Hematopoietic multipotent progenitor cell treated with erythropoietin and hydrocortisone succinate and interleukin-3 and kit ligand, for 6 days (in vitro differentiated cells): ENCODE measurements around the gene CELA2B.
"Not testable (repeated sequence)": the region's sequence is repeated elsewhere in the genome, so short reads cannot be mapped to it uniquely, and the experiment has no call there.

ENCODE experiments used
- DNase-seq: peaks from one replicate; pipeline ENCODE4 v3.0.0-alpha.2; 2015

Gene CELA2B

DNA sequence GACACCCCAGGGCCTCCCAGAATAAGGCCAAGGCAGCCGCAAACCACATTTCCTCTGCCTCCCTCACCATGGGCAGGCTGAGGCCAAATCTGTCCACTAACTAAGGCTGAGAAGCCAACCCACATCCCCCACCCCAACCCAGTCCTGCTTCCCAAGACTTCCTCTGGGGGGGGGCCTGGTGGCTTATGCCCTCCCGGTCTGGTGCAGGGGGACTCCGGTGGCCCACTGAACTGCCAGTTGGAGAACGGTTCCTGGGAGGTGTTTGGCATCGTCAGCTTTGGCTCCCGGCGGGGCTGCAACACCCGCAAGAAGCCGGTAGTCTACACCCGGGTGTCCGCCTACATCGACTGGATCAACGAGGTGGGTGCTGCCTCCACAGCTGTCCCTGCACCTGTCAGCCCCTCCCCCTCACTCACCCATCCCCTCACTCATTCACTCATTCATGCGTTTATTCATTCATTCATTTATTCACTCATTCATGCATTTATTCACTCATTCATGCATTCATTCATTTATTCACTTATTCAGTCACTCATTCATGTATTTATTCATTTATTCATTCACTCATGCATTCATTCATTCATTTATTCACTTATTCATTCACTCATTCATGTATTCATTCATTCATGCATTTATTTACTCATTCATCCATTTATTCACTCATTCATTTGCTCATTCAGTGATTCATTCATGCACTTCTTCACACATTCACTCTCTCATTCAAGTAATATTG lies 30.3 kb upstream of the CELA2B start:
- DNase-seq: no peak

DNA sequence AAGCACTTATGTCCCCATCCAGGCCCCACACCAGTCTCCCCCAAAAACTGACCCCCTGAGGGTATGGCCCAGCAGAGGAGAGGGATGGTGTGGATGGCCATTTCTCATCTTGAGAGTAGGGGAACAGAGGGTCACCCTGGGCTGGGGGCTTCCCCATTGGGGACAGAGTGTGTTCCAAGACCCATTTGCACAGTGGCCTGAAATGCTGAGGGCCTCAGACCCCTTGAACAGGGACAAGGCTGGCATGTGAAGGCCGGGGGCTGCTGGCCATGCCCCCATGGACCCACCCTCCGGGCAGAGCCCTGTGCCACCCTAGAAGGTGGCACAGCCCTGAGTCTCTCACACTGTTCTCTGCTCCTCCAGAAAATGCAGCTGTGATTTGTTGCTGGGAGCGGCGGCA lies 29.7 kb upstream of the CELA2B start:
- no peak for DNase-seq

GRCh38 chr1:15448877-15449462 lies 26.9 kb upstream of the CELA2B start:
- no peak for DNase-seq

- DNase-seq: no peak
Measured at GRCh38 chr1:15449567-15449966, 26.3 kb upstream of the CELA2B start.

GRCh38 chr1:15451014-15451722 lies 24.7 kb upstream of the CELA2B start:
- DNase-seq: no peak

- DNase-seq: no peak
Measured at GRCh38 chr1:15452216-15452615, 23.7 kb upstream of the CELA2B start.

DNA sequence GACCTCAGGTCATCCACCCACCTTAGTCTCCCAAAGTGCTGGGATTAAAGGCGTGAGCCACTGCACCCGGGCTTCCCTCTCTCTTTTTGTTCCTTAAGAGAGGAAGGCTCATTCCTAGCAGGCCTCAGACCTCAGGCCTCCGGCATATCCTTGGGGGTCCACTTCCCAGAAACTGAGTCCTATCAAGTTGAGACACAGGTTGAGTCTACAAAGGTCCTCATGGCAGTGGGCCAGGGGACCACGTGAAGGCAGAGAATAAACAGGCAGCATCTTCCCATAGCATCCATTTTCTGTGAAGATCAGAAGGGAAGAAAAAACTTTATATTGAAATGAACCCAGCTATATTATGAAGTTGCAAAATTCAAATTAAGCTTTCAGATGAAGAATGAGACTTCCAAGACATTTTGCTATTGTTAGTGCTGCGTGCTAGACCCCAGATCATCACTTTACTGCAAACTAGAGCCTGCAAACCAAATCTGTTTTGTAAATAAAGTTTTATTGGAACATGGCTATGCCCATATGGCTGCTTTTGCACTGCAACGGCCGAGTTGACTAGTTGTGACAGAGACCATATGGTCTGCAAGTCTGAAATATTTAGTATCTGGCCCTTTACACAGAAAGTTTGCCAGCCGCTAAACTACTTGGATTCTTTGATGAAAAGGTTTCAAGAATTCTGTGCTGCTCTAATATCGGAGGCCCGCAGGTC lies 22.9 kb upstream of the CELA2B start:
- DNase-seq: no peak

DNA sequence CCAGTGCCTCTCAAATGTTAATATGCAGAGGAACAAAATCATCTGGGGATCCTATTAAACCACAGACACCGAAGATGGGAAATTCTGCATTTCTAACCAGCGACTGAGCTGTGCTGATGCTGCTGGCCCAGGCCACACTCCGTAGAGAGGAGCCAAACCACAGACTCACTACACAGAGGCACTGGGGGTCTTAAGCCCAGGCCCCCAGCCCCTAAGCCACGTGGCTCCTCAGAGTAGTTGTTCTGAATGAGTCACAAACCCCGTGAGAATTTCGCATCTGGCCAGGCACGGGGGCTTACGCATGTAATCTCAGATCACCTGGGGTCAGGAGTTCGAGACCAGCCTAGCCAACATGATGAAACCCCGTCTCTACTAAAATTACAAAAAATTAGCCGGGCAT lies 22.2 kb upstream of the CELA2B start:
- no peak for DNase-seq

GRCh38 chr1:15454256-15454655 lies 21.6 kb upstream of the CELA2B start:
- no peak for DNase-seq

- DNase-seq: no peak
Measured at GRCh38 chr1:15455522-15455921, 20.4 kb upstream of the CELA2B start.

- DNase-seq: no peak
Measured at GRCh38 chr1:15456313-15456954, 19.5 kb upstream of the CELA2B start, which contains the start of gene CELA2A. Gene CELA2A, plus strand, starts transcription at chr1:15456732. Its CDS starts 22 bp downstream, at chr1:15456754.

DNA sequence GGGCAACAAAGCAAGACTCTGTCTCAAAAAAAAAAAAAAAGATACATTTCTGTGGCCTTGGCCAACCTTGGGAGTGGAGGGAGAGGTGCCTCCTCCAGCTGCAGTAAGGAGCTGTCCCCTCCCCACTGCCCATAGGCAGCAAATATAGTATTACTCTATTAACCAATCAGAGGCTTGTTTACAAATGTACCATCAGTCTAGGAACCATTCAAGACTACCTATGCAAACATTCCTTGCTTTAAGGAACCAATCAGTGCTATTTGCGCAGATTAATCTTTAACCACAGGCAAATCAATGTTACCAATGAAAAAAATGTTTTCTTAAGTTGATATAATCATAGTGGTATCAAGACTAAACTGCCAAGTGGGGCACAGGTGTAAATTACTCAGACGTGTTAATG lies 18.3 kb upstream of the CELA2B start:
- no peak for DNase-seq

GRCh38 chr1:15458388-15458787 lies 17.5 kb upstream of the CELA2B start:
- not testable (repeated sequence) for DNase-seq

GRCh38 chr1:15459771-15460707 lies 15.9 kb upstream of the CELA2B start:
- no peak for DNase-seq

DNA sequence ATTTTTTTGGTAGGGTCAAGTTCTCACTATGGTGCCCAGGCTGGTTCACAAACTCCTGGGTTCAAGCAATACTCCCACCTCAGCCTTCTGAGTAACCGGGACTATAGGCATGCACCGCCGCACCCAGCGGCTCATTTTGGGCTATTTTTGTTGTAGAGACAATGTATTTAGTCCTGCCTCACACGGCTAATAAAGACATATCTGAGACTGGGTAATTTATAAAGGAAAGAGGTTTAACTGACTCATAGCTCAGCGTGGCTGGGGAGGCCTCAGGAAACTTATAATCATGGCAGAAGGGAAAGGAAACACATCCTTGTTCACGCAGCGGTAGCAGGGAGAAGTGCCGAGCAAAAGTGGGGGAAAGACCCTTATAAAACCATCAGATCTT lies 15.2 kb upstream of the CELA2B start:
- DNase-seq: no peak

DNA sequence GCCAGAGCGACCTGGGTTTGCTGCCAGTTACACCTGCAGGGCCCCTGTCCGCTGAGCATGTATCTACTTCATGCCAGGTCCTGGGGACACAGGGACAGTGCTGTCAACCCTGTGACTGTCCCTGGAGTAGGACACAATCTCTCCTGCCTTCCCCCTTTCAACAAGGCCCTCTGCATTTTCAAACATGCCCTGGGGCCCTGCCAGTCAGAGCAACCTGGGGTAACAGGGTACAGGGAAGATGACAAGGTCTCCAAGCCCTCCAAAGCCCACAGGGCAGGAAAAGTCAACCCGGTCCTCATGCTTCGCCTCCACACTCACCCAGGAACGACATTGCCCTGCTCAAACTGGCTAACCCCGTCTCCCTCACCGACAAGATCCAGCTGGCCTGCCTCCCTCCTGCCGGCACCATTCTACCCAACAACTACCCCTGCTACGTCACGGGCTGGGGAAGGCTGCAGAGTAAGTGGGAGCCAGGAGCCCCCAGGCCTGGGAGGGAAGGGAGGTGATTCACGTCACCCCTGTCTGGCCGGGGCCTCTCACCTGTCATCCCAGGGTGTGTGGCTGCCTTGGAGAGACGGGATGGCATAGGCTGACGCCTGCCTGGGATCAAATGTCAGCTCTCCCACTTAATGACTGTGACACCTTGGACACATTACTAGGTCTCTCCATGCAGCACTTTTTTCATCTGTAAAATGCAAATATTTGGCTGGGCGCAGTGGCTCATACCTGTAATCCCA lies 12.7 kb upstream of the CELA2B start:
- not testable (repeated sequence) for DNase-seq

- not testable (repeated sequence) for DNase-seq
Measured at GRCh38 chr1:15463926-15464322, 12.0 kb upstream of the CELA2B start.

GRCh38 chr1:15465674-15466073 lies 10.2 kb upstream of the CELA2B start:
- DNase-seq: no peak

- DNase-seq: not testable (repeated sequence)
Measured at GRCh38 chr1:15466955-15467625, 8.8 kb upstream of the CELA2B start.

DNA sequence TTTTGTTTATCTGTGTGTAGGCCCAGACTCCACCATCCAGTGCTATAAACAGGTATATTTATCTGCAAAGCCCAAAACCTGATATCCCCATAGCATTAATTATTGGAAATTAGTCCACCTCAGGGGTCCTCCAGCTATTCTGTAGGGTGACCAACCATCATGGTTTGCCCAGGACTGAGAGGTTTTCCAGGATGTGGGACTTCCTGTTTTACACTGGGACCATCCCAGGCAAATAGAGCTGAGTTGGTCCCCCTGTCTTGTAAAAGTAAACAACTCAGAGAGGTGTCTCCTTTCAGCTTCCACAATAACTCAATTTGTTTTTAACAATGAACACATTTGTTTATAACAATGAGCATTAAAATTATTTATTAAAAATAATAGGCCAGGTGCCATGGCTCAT lies 7.8 kb upstream of the CELA2B start:
- DNase-seq: no peak
